ENCODE data around the gene PDGFD. TPM values are rescaled to one million over a fixed set of nuclear protein-coding genes. Genes with fewer than 3 reads are reported as not detected.

The PDGFD gene
- polyA plus RNA-seq, 1 donor (not counting 4 experiments of a cell fraction or from before 2014, with no cell fraction given): 0.28 TPM

- no peak for TF ChIP-seq CTCF (optimal IDR thresholded peaks at IDR 0.05 in 1 of 3, IDR thresholded peaks at IDR 0.05 in 1 of 3, conservative IDR thresholded peaks at IDR 0.05 in 1 of 3; ENCODE audit: extremely low read depth in 1 of 3, insufficient read depth in 2 of 3, low read length in 3 of 3)
- no peak for TF ChIP-seq EZH2 (IDR thresholded peaks at IDR 0.05; ENCODE audit: low read length)
- dilution Hi-C loops (cut with MboI; ENCODE audit: extremely low pct_ligation_motif_present, low sequenced_read_pairs): no loop called here
- H3K4me2 ChIP-seq (ENCODE audit: control insufficient read depth, extremely low read depth, insufficient read depth, low read depth, low read length): no peak overlapping the region
- no peaks in the 10 kb centered on the region for H3K4me1 ChIP-seq (ENCODE audit: control insufficient read depth, extremely low read depth, insufficient read depth, low read length)
- H3K79me2 ChIP-seq (ENCODE audit: control insufficient read depth, insufficient read depth, low read length): no peaks in the 10 kb centered on the region
- no peak for FAIRE-seq
- no peaks in the 10 kb centered on the region for H3K9me1 ChIP-seq (ENCODE audit: control insufficient read depth, extremely low read depth, insufficient read depth, low read length)
- H3K9ac ChIP-seq (ENCODE audit: control insufficient read depth, extremely low read depth, insufficient read depth, low read length): no peak overlapping the region
- no peaks in the 10 kb centered on the region for H3K36me3 ChIP-seq (ENCODE audit: control insufficient read depth in 2 of 2, extremely low read depth in 1 of 2, insufficient read depth in 2 of 2, low read length in 2 of 2)
- no peak overlapping the region for H2AFZ ChIP-seq (ENCODE audit: control insufficient read depth, low read length)
- no peaks in the 10 kb centered on the region for H4K20me1 ChIP-seq (ENCODE audit: control insufficient read depth, extremely low read depth, insufficient read depth, low read length)
- DNase-seq (ENCODE audit: low read depth, low spot score): no peak
- H3K9me3 ChIP-seq (ENCODE audit: control insufficient read depth, low read depth, low read length): no peaks in the 10 kb centered on the region
- H3K27me3 ChIP-seq (ENCODE audit: control insufficient read depth, extremely low read depth, insufficient read depth, low read length): no peaks in the 10 kb centered on the region
- H3K4me3 ChIP-seq (ENCODE audit: control insufficient read depth in 2 of 3, extremely low read depth in 1 of 3, insufficient read depth in 2 of 3, low read depth in 1 of 3, low read length in 3 of 3): no peak overlapping the region
- no peak overlapping the region for H3K27ac ChIP-seq (ENCODE audit: control insufficient read depth, insufficient read depth, low read length)
These were observed 139.4 kb downstream of the PDGFD start for GRCh38 chr11:104024572-104024971.

DNA sequence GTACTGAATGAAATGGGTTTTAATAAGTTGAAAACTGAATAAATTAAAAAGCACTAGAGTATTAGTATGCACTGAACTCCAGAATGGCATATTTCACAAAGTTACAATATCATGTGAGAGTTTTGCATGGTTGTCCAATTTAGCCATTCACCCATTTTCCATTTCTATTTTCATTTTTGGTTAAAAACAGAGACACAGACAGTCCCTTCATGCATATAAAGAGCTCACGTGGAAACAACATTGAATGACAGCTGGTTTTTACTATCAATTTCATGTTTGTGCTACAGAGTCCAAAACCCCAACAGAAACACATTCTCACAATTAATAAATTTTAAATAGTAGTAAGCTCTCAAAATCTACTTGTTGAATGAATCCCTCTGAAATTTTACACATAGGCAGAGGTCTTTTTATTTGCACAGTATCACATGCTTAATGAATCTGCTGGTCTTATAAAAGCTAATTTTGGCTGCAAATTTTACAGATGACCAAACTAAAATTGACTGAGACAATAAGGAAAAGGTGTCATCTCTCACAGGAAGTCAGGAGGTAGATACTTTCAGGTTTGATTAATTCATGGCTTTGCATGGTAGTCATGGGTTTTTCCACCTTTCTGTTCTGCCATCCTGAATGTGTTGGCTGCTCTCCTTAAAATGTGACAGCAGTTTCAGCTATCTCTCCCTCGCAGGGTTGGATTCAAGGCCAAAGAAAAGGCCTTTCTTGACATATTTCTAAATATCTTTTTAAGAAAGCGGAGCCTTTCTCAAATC lies 148.1 kb downstream of the PDGFD start:
- Histone ChIP-seq H3K4me3 (ENCODE audit: control insufficient read depth in 2 of 3, extremely low read depth in 1 of 3, insufficient read depth in 2 of 3, low read depth in 1 of 3, low read length in 3 of 3) (no peak overlapping the region), H2AFZ (ENCODE audit: control insufficient read depth, low read length) (no peak overlapping the region), H3K27ac (ENCODE audit: control insufficient read depth, insufficient read depth, low read length) (no peak overlapping the region), H4K20me1 (ENCODE audit: control insufficient read depth, extremely low read depth, insufficient read depth, low read length) (no peaks in the 10 kb centered on the region), H3K9ac (ENCODE audit: control insufficient read depth, extremely low read depth, insufficient read depth, low read length) (no peak overlapping the region), H3K36me3 (ENCODE audit: control insufficient read depth in 2 of 2, extremely low read depth in 1 of 2, insufficient read depth in 2 of 2, low read length in 2 of 2) (no peaks in the 10 kb centered on the region), H3K27me3 (ENCODE audit: control insufficient read depth, extremely low read depth, insufficient read depth, low read length) (no peaks in the 10 kb centered on the region), H3K4me2 (ENCODE audit: control insufficient read depth, extremely low read depth, insufficient read depth, low read depth, low read length) (no peak overlapping the region), H3K4me1 (ENCODE audit: control insufficient read depth, extremely low read depth, insufficient read depth, low read length) (no peaks in the 10 kb centered on the region), H3K9me3 (ENCODE audit: control insufficient read depth, low read depth, low read length) (no peaks in the 10 kb centered on the region), H3K79me2 (ENCODE audit: control insufficient read depth, insufficient read depth, low read length) (no peaks in the 10 kb centered on the region), H3K9me1 (ENCODE audit: control insufficient read depth, extremely low read depth, insufficient read depth, low read length) (no peaks in the 10 kb centered on the region)
- DNase-seq (ENCODE audit: low read depth, low spot score): no peak
- TF ChIP-seq EZH2 (IDR thresholded peaks at IDR 0.05; ENCODE audit: low read length) (no peak), CTCF (optimal IDR thresholded peaks at IDR 0.05 in 1 of 3, IDR thresholded peaks at IDR 0.05 in 1 of 3, conservative IDR thresholded peaks at IDR 0.05 in 1 of 3; ENCODE audit: extremely low read depth in 1 of 3, insufficient read depth in 2 of 3, low read length in 3 of 3) (no peak)
- no peak for FAIRE-seq
- dilution Hi-C loops (cut with MboI; ENCODE audit: extremely low pct_ligation_motif_present, low sequenced_read_pairs): no loop called here
